Stimulated activated CD4-positive, alpha-beta T cell treated with anti-CD3 and anti-CD28 coated beads, Interleukin-15, amount 100 ng/mL, for 1 hour (primary cell): ENCODE data around the gene ARHGEF3.
A peak's percentile ranks its signal among the peaks of the same experiment; 100 is the strongest.

Experiments used
- DNase-seq, 2 donors: peaks; one replicate each; pipeline ENCODE4 v3.0.0-alpha.2; 2020; ENCODE audit warnings: low read depth in 1 of 2, low spot score in 1 of 2

Gene ARHGEF3

GRCh38 chr3:56801662-56802377 is at the start of gene ARHGEF3:
TSS of gene ARHGEF3 (minus strand) at chr3:56801949. CDS start at chr3:56801798, 151 bp downstream.
- peak; percentile 83 to 89 for DNase-seq

GRCh38 chr3:56849698-56850097 is 47.9 kb upstream of the ARHGEF3 start:
- no peak for DNase-seq

- DNase-seq: no peak
Measured at GRCh38 chr3:56845505-56845904, 43.8 kb upstream of the ARHGEF3 start.

- DNase-seq: no peak
Measured at GRCh38 chr3:56844536-56844935, 42.8 kb upstream of the ARHGEF3 start.

GRCh38 chr3:56839784-56840715 is 38.3 kb upstream of the ARHGEF3 start:
- no peak for DNase-seq

GRCh38 chr3:56838448-56838847 is 36.7 kb upstream of the ARHGEF3 start:
- DNase-seq: no peak

- no peak for DNase-seq
Measured at GRCh38 chr3:56837196-56837955, 35.6 kb upstream of the ARHGEF3 start.

- DNase-seq: no peak
Measured at GRCh38 chr3:56836276-56837163, 34.8 kb upstream of the ARHGEF3 start.

GRCh38 chr3:56835650-56836227 is 34.0 kb upstream of the ARHGEF3 start:
- DNase-seq: no peak

- no peak for DNase-seq
Measured at GRCh38 chr3:56833536-56833935, 31.8 kb upstream of the ARHGEF3 start.

- DNase-seq: no peak
Measured at GRCh38 chr3:56833022-56833421, 31.3 kb upstream of the ARHGEF3 start.

GRCh38 chr3:56831572-56831971 is 29.8 kb upstream of the ARHGEF3 start:
- DNase-seq: no peak

- DNase-seq: no peak
Measured at GRCh38 chr3:56830884-56831283, 29.1 kb upstream of the ARHGEF3 start.

- no peak for DNase-seq
Measured at GRCh38 chr3:56829533-56829932, 27.8 kb upstream of the ARHGEF3 start.

GRCh38 chr3:56826831-56827722 is 25.3 kb upstream of the ARHGEF3 start:
- DNase-seq: no peak

GRCh38 chr3:56825567-56826438 is 24.1 kb upstream of the ARHGEF3 start:
- DNase-seq: no peak

GRCh38 chr3:56823984-56824703 is 22.4 kb upstream of the ARHGEF3 start:
- DNase-seq: no peak
